NCI-H446 treated with DMSO at 0.1 percent for 48 hours (cell line): Measurements from ENCODE around the gene WNK2.
"Not testable (repeated sequence)": the region's sequence is repeated elsewhere in the genome, so short reads cannot be mapped to it uniquely, and the experiment has no call there.

Experiments
- DNase-seq: peaks from one replicate; lab custom pipeline; 2025; lab: John Stamatoyannopoulos, UW

WNK2 gene

DNA sequence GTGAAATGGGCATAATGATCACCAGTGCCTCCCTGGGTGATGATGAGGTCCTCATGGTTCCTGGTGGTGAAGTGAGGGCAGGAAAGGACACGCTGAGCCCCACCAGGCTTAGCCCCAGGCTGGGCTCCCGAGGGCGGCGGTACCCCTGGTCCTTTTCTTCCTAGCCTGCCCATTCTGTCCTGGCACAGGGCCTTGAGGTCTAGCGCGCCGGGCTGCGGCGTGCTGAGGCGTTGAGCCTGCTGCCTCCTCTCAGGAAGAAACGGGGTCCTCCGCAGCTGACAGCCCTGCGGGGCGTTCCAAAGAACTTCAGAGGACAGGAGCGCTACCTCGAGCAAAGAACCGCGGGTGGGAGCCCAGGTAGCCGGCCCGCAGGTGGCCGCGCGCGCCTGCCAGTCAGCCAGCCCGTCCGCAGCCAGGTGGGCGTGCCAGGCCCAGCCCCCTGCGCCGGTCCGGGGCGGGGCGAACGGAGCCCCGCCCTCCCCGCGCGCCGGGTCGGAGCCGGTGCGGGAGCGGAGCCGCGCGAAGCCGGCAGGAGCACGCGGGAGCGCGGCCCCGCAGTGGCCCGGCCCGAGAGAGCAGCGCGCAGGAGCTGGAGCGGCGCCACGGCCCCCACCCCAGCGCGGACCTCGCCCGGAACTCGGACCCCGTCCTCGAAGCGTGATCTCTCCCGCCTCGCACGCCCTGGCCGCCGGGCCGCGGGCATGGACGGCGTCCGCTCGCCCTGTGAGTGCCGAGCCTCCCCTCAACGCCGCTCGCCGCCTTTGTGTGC lies at the start of gene WNK2:
TSS of gene WNK2 (plus strand) at position 477 of the 769 bp plus-strand sequence. CDS start 791 bp downstream, outside the sequence.
- DNase-seq: no peak

DNA sequence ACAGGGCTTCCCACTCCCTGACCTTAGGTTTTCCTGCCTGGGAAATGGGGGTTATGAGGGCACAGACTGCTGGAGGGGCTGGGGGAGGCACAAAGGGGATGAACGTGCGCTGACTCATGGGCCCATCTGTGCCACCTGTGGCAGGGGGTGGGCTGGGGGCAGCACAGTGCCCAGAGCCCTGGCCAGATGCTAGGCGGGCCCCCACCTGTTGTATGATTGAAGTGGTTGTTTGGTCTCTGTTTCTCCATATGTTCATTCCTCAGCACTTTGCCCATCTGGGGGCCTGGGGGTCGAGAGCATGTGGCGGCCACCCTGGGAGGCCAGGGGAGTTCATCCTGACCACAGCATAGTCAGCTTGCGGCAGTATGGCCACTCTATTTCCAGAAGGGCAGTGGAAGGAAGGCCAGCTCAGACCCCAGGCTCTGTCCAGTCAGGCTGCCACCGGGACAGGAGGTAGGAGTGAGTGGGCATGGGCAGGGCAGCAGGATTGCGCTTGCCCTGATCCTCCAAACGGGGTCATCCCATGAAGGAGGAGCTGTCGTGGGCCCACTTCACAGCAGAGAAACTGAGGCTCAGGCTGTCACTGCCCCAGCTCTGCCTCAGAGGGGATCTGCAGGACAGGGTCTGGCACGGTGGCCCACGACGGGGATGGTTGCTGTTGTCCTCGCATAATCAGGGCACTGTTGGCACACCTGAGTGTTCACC lies 49.0 kb upstream of the WNK2 start:
- DNase-seq: no peak

DNA sequence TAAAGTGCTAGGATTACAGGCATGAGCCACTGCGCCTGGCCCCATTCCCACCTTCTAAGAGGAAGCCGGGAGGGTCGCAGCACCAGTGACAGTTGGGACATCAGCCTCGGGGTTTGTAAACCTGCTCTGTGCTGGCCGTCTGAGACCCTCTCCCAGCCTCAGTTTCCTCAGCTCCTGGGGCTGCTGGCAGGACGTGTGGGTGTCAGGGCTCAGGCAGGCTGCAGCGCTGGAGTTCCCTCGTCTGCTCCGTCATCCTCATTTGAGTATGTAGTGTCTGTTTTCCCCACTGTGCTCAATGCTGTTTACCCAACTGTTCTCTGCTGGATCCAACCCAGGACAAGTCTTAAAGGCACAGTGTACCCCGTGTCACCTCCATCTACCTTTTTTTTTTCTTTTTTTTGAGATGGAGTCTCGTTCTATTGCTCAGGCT lies 47.9 kb upstream of the WNK2 start:
- DNase-seq: no peak

DNA sequence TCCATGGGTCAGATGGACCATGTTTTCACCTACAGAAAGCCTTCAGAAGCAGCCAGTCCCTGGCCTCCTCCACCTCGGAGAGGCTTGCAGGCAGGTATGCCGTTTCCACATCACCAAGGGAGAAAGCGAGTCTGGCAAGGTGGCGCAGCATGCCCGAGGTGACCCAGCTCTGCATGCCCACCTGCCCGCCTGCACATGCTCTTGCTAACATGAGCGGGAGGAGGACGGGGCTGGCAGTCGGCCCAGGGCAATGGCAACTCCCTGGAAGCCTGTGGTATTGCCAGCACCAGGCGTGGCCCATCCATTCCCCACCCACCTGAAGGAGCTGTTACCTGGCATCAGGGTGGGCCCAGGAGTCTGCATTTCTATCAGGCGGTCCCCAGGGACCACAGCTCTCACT lies 46.6 kb upstream of the WNK2 start:
- DNase-seq: no peak

DNA sequence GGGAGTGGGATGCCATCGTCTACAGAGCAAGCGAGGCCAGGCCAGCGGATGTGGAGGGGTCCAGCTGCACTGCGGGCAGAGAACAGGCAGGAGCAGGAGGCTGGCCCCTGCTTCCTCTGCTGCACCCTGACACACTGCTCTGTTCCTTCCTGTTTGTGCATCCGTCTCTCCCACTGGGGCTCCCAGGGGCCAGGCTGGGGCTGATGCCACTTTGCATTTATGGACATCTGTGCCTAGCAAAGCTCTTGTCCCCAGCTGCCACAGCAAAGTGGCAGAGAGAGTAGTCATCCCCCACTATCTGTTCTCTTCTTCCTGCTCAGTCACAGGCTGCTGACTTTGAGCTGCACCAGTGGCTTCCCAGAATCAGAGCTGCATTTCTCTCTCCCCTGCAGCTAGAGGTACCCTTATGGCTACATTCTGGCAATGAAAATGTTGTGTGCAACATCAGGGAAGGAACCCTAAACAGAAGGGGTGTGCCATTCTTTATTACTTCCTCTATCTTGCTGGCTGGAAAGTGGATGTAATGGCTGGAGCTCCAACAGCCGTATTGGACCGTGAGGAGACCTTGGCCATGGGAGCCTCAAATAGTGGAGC lies 45.7 kb upstream of the WNK2 start:
- no peak for DNase-seq

DNA sequence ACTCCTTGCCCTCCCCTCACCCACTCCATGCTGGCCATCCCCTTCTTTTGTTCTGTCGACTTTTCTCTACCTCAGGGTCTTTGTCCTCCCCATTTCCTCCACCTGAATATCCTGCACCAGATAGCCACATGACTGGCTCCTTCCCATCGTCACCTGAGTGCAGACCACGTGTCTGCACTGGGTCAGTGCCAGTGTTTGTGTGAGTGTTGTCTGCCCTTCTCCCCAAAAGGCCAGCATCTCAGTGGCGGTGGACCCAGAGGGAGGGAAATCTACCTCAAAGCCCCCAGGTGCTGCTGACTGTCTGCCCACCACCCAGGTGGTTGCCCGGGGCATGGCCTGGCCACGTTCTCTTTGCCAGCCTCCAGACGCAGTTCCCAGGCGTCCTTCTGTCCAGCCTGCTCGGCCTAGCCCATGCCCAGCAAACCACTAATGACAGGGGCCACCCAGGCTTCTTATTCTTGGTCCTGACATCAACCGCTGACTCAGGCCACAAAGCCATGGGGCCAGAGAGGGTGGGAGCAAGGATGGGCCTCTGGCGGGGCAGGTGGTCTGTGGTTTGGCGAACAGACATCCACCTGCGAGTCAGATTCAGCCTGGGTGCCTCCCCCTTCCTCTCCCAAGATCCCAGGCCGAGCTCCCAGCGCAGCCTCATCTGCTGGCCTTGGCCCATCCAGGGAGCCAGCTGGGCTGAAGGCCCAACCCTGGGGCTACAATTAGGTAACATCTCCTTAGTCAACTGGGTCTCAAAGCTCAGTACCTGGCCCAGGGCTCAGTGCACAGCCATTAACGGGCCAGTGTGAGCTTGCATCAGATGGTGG lies 44.4 kb upstream of the WNK2 start:
- DNase-seq: no peak

DNA sequence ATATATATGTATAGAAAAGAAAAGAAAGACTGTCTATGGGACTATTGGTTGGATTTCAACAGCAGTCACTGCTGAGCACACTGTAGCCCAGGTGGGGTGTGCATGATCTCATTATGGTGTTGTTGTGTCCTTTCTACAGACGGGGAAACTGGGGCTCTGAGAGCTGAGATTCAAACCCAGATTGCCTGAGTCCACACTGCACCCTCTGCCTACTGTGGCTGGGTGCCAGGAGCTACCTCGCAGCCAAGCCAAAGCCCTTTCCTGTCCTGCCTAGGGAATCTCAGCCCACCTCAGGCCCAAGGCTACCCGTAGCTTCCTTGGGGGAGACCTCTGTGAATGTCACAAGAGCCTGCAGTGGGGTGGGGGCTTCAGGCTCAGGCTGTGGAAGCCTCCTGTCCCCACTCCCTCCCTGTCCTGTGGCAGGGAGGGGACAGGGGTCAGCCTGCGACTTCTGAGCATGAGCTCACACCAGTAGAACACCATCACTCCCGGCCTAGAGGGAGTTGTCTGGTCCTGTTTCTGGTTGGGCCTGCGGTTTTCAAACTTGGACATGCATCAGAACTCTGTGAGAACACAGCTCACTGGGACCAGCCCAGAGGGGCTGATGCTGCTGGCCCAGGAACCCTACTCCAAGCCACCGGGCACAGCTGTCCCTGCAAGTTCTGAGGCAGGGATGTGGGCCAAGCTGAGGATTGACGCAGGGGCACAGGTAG lies 42.0 kb upstream of the WNK2 start:
- DNase-seq: no peak

DNA sequence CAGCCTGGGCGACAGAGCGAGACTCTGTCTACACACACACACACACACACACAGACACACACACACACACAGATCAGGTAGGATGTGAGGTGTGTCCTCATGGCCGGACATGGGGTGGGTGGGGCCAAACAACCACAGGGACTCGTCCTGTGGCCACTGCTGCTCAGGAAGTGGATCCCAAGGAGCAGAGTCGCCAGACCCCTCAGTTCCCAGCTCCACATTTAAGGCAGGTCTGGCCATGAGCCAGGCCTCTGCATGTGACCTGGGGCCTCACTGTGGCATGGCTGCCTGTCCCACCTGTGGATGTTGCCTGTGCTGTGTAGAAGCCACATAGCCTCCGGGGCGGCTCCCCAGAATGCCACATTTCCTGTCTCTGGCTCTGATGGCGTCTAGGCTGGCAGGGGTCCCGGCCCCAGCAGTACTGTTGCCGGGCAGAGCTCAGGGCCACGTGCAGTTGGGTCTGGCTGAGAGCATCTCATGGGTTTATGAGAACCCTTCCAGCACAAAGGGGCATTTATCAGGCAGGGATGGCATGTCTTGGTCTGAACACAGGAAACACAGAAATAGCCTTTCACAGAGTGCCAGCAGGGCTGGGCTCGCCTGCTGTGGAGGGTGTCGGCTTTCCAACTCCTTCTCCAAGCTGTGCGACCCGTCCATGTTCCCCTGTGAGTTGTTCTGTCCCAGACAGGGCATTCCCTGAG lies 40.0 kb upstream of the WNK2 start:
- DNase-seq: peak; percentile 19

DNA sequence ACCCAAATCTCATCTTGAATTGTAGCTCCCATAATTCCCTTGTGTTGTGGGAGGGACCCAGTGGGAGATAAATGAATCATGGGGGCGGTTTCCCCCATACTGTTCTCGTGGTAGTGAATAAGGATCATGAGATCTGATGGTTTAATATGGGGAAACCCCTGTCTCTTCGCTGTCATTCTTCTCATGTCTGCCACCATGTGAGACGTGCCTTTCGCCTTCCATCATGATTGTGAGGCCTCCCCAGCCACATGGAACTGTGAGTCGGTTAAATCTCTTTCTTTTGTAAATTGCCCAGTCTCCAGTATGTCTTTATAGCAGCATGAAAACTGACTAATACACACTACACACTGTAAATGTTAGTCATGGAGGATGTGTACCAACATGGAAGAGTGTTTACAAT lies 37.2 kb upstream of the WNK2 start:
- DNase-seq: not testable (repeated sequence)

DNA sequence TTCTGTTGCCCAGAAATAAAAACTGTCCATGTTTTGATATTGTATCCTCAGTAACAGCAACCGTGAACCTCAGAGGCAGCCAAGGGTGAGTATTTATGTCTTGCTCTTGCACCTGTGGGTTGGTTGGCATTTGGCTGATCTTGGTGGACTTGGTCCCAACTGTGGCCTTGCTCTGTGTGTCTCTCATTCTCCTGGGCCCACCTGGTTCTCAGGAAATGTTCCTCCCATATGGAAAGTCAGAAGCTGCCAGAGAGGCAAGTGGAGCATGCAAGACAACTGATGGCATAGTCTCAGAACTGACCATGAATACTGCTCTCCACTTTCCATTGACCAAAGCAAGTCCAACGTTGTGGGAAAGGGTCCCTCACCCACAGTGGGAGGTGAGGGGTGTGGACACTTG lies 36.3 kb upstream of the WNK2 start:
- DNase-seq: no peak

DNA sequence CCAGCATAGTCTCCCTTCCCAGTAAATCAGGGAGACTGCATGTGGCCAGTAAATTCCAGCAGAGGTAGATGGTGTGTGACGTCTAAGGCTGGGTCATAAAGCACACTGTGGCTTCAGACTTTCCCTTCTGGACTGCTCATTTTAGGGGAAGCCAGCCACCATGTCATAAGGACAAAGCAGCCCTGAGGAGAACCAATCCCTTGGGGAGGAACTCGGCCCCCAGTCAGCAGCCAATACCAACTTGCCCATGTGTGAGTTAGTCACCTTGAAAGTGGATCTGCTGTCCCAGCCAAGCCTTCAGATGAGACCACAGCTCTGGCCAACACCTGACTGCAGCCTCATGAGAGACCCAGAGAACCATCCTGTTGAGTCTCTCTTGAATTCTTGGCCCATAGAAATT lies 35.2 kb upstream of the WNK2 start:
- no peak for DNase-seq

DNA sequence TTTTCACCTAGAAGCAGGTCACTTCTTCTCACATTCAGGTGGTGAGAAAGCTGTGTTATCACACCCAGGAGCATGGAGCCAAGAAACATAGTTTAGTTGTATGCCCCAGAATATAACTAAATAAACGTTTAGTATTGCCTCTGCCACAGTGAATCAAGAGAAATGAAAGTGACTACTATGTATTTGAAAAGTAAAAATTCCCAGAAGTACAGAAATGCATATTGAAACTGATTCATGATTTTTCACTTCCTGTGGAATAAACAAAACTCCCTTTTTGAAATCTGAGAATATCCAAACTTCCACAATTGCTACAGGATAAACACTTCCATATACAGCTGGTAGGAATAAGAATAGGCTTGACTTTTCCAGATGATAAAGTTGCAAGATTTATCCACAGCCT lies 34.6 kb upstream of the WNK2 start:
- DNase-seq: no peak

DNA sequence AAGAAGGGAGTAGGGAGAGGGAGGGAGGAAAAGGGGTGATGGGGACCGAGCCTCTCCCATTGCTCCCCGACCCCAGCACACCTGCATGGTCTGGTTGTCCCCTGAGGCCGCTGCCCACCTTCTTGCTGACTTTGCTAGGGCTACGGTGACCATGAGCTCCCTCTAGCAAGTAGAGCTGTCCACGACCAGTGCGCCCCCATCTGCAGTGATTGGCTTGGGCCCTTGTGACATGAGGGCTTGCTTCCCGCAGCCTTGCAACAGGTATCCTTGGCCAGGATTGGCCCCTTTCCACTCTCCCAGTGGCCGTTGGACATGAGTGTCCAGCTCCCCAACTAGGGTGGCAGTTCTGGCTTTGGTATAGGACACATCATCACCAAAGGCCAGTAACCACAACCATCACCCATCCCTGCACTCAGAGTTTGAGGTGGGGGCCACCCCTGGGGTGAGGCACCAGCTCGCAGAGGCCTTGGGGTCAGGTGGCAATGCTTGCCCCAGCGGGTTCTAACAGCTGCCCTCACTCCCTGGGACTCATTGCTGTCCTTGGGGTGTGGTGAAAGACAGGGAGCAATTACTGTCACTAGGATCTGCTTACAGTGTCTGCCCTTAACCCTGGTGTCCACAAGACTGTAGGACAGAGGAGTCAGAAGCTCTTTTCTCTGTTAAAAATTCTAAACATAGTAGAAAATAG lies 32.7 kb upstream of the WNK2 start:
- no peak for DNase-seq

DNA sequence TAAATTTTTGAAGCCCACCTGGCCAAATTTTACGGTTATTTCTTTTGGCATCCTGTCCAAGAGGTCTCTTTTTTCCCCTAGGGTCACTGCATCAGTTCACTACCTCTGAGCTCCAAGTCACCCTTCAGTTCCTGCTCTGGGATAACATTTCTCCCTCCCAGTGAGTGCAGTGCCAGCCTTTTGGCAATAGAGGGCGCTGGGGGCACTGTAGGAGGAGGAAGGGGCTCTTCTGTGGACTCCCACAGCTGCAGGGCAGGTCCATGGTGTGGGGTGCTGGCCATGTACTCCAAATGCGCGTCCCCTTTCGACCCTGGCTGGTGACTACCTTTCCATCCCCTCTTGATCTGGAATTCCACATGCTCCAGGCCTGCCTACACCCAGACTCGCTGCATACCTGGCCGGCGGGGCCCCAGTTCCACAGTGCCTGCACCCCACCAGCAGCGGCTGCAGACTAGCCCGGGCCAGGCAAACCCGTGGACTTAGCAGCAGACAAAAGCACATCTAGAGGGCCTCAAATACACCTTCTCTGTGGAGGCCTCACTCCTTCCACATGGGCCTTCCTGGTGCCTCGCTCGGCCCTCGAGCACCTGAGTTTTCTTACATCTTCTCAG lies 29.5 kb upstream of the WNK2 start:
- DNase-seq: no peak

DNA sequence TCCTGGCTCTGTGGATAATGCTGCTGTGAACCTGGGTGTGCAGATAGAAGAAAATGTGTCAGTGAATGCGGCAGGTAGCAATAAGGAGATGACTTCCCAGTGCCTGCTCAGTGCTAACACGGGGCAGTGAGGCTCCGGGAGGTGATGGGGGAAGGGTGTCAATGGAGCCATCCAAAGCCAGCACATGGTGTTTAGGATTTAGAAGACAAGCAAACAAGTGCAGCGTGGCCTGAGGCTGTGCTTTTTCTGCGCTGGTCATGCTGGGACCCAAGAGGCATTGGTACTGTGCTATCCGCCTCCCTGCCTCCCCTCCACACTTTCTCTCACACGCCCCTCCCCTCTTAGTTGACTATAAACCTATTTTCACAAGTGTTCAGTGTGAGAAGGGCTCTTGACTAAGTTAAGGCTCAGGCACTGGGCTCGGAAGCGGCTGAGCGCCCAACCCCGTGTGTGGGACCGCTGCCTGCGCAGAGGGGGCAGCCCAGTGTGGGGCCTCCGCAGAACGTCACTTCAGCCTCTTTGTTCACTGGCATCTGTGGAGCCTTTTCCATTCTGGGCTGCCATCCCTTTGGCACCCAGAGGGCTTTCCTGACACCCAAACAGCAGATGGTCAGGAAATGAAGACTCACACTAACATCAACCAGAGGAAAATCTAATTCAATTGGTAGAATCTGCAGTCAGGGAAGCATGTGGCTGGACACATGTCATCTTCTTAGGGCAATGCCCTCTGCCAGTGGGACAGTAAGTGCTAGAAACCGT lies 28.0 kb upstream of the WNK2 start:
- DNase-seq: peak; percentile 87

DNA sequence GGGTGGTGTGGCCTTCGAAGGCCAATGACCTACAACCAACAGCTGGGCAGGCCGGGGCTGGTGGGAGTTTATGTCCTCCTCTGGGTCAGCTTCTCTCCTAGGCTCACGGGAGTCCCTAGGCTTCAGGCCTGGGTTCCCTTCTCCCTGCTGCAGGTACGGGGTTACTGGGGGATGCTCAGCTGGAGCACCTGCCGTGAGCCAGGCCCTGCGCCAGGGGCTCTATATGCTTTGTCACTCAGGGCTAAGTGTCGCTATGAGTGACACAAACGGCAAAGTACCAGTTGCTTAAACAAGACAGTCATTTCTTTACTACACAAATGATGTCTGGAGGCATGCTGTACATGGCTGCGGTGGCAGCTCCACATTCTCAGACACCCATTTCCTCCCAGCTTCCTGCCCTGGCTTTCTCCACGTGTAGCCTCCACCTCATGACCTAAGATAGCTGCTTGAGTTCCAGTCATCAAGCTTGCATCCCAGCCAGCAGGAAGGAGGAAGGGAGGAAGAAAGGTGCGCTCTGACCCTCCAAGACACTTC lies 27.4 kb upstream of the WNK2 start:
- no peak for DNase-seq

DNA sequence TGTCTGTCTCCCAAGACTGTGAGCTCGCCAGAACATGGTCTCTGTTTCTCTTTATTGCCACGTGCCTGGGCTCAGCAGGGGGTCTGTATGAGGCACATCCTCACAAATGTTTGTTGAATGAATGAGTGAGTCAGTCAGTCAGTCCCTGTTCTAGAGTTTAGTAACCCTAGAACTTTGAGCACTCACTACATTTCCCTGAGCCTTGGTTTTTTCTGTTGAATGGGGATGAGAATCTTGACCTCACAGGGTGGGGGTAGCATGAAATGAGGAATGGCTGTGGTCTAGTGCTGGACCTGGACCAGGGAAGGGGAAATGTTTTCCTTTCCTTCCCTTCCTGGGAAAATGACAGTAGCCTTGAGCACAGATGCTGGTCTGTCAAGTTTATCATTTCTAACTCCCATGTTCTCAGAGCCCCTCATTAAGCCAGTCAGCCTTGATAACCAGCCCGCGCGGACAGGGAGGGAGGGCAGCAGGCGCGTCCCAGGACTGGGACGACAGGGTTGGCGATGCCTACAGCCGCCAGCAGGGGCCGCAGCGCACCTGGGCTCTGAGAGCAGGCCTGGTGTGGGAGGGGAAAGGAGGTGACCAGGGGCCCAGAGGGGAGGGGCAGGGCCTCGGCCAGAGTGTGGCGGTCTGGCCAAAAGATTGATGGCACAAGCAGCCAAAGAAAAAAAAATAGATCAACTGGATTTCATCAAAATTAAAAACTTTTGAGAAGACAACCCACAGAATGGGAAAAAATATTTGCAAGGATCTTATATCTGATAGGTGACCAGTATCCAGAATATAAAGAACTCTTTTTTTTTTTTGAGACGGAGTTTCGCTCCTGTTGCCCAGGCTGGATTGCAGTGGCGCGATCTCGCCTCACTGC lies 24.1 kb upstream of the WNK2 start:
- DNase-seq: no peak
